ENCODE measurements around the gene SPDYA.

SPDYA gene

DNA sequence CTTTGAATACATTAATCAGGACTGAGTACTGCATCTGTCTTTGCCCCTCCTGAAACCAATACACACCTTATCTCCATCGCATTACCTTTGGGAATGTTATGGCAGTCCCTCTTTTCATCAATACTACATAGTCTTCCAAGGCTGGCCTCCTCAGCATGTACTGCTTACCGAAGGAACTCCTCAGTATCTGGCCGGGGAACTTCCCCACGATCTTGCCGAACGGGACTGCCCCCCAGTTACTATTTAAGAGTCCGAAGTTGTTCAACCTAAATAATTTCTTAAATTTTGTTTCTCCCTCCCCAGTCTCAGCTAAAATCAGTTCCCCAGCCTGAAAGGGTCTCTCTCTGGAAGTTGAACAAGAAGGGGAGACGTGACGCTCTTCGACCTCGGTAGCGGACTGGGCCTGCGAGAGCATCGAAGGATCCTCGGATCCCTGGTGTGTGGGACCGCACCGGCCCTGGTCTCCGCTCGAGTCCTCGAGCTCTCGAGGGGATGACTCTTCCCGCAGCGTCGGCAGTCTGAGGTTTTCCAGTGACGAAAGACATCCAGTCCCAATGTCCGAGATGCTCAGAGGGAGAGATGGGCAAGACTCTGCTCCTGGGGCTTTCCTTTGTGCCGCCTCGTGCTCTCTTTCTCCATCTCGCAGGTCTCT lies 59.0 kb downstream of the SPDYA start (continued):
- TF ChIP-seq KLF10 (tag by site-specific recombination; IDR thresholded peaks at IDR 0.05) (no peak), ZNF121 (tag by site-specific recombination; IDR thresholded peaks at IDR 0.05) (no peak)

DNA sequence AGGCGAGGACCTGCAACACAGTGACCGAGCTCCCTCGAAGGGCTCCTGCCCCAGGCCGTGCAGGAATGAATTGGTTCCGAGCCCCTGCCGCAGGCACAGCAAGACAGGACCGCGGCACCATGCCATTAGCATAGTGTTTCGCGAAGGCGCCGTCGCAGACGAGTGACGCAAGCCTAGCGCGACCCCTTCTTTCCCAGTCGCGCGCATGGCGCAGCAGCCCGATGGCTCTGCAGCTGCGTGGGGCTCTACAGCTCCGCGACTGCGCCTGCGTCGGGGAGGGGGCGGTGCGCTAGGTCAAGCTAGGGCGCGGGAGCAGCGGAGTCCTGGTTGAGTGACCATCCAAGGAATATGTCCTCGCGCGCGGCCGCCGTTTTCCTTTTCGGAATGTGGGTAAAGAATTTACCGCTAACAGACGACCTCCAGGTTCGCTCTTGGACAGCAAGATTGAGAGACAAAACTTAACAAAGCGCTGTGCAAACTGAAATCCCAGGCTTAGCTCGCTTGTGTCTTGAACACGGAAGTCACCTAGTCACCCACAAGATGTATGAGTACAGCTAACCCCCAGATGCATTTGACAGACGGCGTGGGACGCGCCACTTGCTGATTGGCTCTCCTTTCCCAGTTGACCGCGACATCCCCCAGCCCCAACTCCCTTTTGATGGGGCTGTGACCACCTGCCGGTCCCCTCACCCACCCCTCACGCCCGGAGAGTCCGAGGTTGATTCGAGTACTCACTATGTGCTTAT lies 59.7 kb downstream of the SPDYA start, which contains the start of gene TRMT61B:
Gene TRMT61B, minus strand, starts transcription at position 164 of the 746 bp plus-strand sequence. Its CDS starts 32 bp downstream, at position 132.
- Histone ChIP-seq H3K36me3 (ENCODE audit: control insufficient read depth in 2 of 2, insufficient read depth in 1 of 2, low read length in 2 of 2) (peaks cover 4 to 21% of the 10 kb centered on the region in 2 experiments; a peak in 2 of 3 replicates), H3K4me3 (ENCODE audit: low read depth, low read length) (peak within 1 kb of the TSS; percentile 80), H3K4me1 (ENCODE audit: control insufficient read depth, insufficient read depth, low read length) (0 out of 2 replicates have a peak, but pooled peaks cover 5% of the 10 kb centered on the region), H3K9me3 (ENCODE audit: control insufficient read depth, insufficient read depth, low read depth, low read length) (no peaks in the 10 kb centered on the region), H3K27ac (ENCODE audit: extremely low read depth, low read depth, low read length) (peak within 1 kb of the TSS; percentile 66)
- ChIA-PET CTCF (interaction anchor here (0.8 kb wide), 1 partner anchor 13 kb away, joined by 3 read pairs; no protein-coding TSS in a partner anchor), POLR2A (interaction anchor here (0.5 to 2.3 kb wide), 12 partner anchors 11 to 866 kb away, joined by 3 to 32 read pairs (median 4); partner anchors contain the start of gene WDR43)
- no peak for TF ChIP-seq EGR2 (tag by site-specific recombination; IDR thresholded peaks at IDR 0.05; ENCODE audit: low read depth)
- TF ChIP-seq, protein P1, sequence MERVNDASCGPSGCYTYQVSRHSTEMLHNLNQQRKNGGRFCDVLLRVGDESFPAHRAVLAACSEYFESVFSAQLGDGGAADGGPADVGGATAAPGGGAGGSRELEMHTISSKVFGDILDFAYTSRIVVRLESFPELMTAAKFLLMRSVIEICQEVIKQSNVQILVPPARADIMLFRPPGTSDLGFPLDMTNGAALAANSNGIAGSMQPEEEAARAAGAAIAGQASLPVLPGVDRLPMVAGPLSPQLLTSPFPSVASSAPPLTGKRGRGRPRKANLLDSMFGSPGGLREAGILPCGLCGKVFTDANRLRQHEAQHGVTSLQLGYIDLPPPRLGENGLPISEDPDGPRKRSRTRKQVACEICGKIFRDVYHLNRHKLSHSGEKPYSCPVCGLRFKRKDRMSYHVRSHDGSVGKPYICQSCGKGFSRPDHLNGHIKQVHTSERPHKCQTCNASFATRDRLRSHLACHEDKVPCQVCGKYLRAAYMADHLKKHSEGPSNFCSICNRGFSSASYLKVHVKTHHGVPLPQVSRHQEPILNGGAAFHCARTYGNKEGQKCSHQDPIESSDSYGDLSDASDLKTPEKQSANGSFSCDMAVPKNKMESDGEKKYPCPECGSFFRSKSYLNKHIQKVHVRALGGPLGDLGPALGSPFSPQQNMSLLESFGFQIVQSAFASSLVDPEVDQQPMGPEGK (tag by site-specific recombination; IDR thresholded peaks at IDR 0.05) = no peak; the same call in 1 of the 2 replicates
- TF ChIP-seq ZNF302 (tag by site-specific recombination; IDR thresholded peaks at IDR 0.05; ENCODE audit: low read depth) = no peak
- no peak for TF ChIP-seq ZNF19 (tag by site-specific recombination; IDR thresholded peaks at IDR 0.05; ENCODE audit: low read depth)
- no peak for TF ChIP-seq ZNF571 (tag by site-specific recombination; IDR thresholded peaks at IDR 0.05)
- peak; percentile 45 for TF ChIP-seq ZFHX2 (tag by site-specific recombination; conservative IDR thresholded peaks at IDR 0.05)
- TF ChIP-seq SP2 (tag by site-specific recombination; IDR thresholded peaks at IDR 0.05) = peak; percentile 47
- peak; percentile 92 for TF ChIP-seq ZNF335 (tag by site-specific recombination; conservative IDR thresholded peaks at IDR 0.05)
- TF ChIP-seq MYNN (tag by site-specific recombination; IDR thresholded peaks at IDR 0.05; ENCODE audit: borderline replicate concordance) = no peak
- no peak for TF ChIP-seq GLI4 (tag by site-specific recombination; IDR thresholded peaks at IDR 0.05)
- no peak for TF ChIP-seq GFI1B (tag by site-specific recombination; IDR thresholded peaks at IDR 0.05)
- TF ChIP-seq ZNF548 (tag by site-specific recombination; IDR thresholded peaks at IDR 0.05) = no peak
- TF ChIP-seq ZNF114 (tag by site-specific recombination; IDR thresholded peaks at IDR 0.05) = no peak
- peak; percentile 76; the same call in 1 of the 2 replicates for TF ChIP-seq TRIM28 (IDR thresholded peaks at IDR 0.05; ENCODE audit: borderline replicate concordance, low read length)
- no peak for TF ChIP-seq ZNF140 (tag by site-specific recombination; IDR thresholded peaks at IDR 0.05)
- TF ChIP-seq FEZF1 (tag by site-specific recombination; IDR thresholded peaks at IDR 0.05) = no peak
- TF ChIP-seq ZBTB7A (tag by site-specific recombination; IDR thresholded peaks at IDR 0.05; ENCODE audit: low read depth) = 0 out of 2 replicates have a peak, but pooled peaks have one; percentile 36
- TF ChIP-seq ZNF549 (tag by site-specific recombination; IDR thresholded peaks at IDR 0.05) = no peak
- no peak for TF ChIP-seq ZNF433 (tag by site-specific recombination; IDR thresholded peaks at IDR 0.05; ENCODE audit: low read depth)
- TF ChIP-seq ZNF138 (tag by site-specific recombination; IDR thresholded peaks at IDR 0.05; ENCODE audit: borderline replicate concordance) = no peak
- TF ChIP-seq ZNF660 (tag by site-specific recombination; IDR thresholded peaks at IDR 0.05) = no peak
- TF ChIP-seq SCRT2 (tag by site-specific recombination; IDR thresholded peaks at IDR 0.05) = no peak
- TF ChIP-seq, protein P2, sequence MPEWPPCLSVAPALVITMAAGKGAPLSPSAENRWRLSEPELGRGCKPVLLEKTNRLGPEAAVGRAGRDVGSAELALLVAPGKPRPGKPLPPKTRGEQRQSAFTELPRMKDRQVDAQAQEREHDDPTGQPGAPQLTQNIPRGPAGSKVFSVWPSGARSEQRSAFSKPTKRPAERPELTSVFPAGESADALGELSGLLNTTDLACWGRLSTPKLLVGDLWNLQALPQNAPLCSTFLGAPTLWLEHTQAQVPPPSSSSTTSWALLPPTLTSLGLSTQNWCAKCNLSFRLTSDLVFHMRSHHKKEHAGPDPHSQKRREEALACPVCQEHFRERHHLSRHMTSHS (tag by site-specific recombination; IDR thresholded peaks at IDR 0.05) = no peak
- TF ChIP-seq ZNF394 (tag by site-specific recombination; IDR thresholded peaks at IDR 0.05; ENCODE audit: borderline replicate concordance) = peak; percentile 25; the same call in 1 of the 2 replicates
- TF ChIP-seq ZNF76 (tag by site-specific recombination; IDR thresholded peaks at IDR 0.05; ENCODE audit: borderline replicate concordance, low read depth) = peak; percentile 80; the same call in 1 of the 2 replicates
- TF ChIP-seq ZNF501 (tag by site-specific recombination; IDR thresholded peaks at IDR 0.05) = peak; percentile 83; the same call in 1 of the 2 replicates
- no peak for TF ChIP-seq ZNF473 (tag by site-specific recombination; IDR thresholded peaks at IDR 0.05)
- TF ChIP-seq, protein P3, sequence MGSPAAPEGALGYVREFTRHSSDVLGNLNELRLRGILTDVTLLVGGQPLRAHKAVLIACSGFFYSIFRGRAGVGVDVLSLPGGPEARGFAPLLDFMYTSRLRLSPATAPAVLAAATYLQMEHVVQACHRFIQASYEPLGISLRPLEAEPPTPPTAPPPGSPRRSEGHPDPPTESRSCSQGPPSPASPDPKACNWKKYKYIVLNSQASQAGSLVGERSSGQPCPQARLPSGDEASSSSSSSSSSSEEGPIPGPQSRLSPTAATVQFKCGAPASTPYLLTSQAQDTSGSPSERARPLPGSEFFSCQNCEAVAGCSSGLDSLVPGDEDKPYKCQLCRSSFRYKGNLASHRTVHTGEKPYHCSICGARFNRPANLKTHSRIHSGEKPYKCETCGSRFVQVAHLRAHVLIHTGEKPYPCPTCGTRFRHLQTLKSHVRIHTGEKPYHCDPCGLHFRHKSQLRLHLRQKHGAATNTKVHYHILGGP (tag by site-specific recombination; IDR thresholded peaks at IDR 0.05) = peak; percentile 74; the same call in 1 of the 2 replicates
- TF ChIP-seq, protein P4, sequence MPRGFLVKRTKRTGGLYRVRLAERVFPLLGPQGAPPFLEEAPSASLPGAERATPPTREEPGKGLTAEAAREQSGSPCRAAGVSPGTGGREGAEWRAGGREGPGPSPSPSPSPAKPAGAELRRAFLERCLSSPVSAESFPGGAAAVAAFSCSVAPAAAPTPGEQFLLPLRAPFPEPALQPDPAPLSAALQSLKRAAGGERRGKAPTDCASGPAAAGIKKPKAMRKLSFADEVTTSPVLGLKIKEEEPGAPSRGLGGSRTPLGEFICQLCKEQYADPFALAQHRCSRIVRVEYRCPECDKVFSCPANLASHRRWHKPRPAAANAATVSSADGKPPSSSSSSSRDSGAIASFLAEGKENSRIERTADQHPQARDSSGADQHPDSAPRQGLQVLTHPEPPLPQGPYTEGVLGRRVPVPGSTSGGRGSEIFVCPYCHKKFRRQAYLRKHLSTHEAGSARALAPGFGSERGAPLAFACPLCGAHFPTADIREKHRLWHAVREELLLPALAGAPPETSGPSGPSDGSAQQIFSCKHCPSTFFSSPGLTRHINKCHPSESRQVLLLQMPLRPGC (tag by site-specific recombination; IDR thresholded peaks at IDR 0.05) = no peak

Measured in HEK293 (cell line).